ENCODE data around the gene ARFIP1.
"Not testable (repeated sequence)": the region's sequence is repeated elsewhere in the genome, so short reads cannot be mapped to it uniquely, and the experiment has no call there.

ARFIP1 gene

DNA sequence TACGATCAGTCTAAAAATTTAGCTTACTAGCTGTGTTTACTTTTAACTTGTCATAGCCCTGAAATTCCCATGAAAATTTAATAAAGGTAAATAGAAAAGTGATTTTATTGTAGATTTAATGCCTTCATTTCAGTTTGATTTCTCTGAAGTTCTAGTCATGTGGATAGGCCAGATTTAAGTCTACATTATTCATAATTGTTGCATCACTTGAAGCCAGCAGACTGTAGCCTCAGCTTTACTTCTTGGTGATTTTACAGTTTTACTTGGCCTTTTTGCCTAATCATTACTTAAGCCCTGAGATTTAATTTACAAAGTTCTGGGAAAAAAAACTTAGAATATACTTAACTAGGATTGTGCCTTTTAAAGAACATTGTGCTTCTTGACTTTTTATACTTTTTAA, 82.9 kb downstream of the ARFIP1 start:
- DNase-seq (ENCODE audit: low read depth), result no peak
- TF ChIP-seq, protein P1, sequence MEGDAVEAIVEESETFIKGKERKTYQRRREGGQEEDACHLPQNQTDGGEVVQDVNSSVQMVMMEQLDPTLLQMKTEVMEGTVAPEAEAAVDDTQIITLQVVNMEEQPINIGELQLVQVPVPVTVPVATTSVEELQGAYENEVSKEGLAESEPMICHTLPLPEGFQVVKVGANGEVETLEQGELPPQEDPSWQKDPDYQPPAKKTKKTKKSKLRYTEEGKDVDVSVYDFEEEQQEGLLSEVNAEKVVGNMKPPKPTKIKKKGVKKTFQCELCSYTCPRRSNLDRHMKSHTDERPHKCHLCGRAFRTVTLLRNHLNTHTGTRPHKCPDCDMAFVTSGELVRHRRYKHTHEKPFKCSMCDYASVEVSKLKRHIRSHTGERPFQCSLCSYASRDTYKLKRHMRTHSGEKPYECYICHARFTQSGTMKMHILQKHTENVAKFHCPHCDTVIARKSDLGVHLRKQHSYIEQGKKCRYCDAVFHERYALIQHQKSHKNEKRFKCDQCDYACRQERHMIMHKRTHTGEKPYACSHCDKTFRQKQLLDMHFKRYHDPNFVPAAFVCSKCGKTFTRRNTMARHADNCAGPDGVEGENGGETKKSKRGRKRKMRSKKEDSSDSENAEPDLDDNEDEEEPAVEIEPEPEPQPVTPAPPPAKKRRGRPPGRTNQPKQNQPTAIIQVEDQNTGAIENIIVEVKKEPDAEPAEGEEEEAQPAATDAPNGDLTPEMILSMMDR (IDR thresholded peaks at IDR 0.05; ENCODE audit: low read depth, low read length), result no peak
- TF ChIP-seq MYC (IDR thresholded peaks at IDR 0.05; ENCODE audit: low read depth, low read length) (no peak), POLR2A (IDR thresholded peaks at IDR 0.05; ENCODE audit: extremely low read depth, insufficient read length) (no peak)
- TF ChIP-seq, protein P2, sequence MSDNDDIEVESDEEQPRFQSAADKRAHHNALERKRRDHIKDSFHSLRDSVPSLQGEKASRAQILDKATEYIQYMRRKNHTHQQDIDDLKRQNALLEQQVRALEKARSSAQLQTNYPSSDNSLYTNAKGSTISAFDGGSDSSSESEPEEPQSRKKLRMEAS (IDR thresholded peaks at IDR 0.05; ENCODE audit: low read depth, low read length), result no peak

DNA sequence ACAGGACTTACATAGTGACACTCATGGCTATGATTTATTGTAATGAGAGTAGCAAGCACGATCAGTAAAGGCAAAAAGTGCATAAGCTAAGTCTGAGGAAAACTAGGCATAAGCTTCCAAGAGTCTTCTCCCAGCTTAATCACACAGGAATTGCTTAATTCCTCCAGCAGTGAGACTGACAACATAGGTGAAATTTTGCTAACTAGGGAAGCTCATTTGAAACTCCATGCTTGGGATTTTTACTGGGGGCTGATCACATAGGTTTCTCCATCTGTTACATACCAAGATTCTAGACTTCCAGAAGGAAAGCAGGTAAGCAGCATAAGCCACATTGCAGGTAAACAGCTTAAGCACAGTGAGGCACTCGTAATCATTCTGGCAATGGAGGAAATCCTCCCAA, 84.6 kb downstream of the ARFIP1 start:
- TF ChIP-seq, protein P2 (IDR thresholded peaks at IDR 0.05; ENCODE audit: low read depth, low read length), result no peak
- TF ChIP-seq, protein P1 (IDR thresholded peaks at IDR 0.05; ENCODE audit: low read depth, low read length), result no peak
- no peak for TF ChIP-seq POLR2A (IDR thresholded peaks at IDR 0.05; ENCODE audit: extremely low read depth, insufficient read length)
- TF ChIP-seq MYC (IDR thresholded peaks at IDR 0.05; ENCODE audit: low read depth, low read length), result no peak
- no peak for DNase-seq (ENCODE audit: low read depth)
- no peak overlapping the region for H3K4me3 ChIP-seq (ENCODE audit: low read depth, low read length)

More for the DNA sequence above, 82.9 kb downstream of the ARFIP1 start:
- H3K4me3 ChIP-seq (ENCODE audit: low read depth, low read length), result no peak overlapping the region

DNA sequence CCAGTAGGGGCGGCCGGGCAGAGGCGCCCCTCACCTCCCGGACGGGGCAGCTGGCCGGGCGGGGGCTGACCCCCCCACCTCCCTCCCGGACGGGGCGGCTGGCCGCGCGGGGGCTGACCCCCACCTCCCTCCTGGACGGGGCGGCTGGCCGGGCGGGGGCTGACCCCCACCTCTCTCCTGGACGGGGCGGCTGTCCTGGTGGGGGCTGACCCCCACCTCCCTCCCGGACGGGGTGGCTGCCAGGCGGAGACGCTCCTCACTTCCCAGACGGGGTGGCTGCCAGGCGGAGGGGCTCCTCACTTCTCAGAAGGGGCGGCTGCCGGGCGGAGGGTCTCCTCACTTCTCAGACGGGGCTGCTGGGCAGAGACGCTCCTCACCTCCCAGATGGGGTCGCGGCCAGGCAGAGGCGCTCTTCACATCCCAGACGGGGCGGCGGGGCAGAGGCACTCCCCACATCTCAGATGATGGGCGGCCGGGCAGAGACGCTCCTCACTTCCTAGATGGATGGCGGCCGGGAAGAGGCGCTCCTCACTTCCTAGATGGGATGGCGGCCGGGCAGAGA, 86.8 kb downstream of the ARFIP1 start:
- H3K4me3 ChIP-seq (ENCODE audit: low read depth, low read length); DNase-seq (ENCODE audit: low read depth): not testable (repeated sequence)

DNA sequence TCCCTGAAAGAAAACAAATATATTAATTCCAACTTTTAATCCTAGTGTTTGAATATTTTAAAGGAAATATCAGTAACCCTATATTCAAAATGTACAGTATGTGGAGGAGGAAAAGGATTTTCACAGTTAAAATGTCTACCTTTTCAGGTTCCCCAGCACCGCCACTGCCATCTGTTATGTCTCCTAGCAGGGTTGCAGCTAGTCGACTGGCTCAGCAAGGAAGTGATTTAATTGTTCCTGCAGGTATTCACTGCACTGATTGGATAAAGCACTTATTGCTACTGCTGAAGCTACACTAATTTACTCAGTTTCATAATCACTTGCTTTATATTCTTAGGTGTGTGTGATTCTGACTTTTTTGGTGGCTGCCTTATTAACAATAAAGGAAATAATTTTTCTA, 90.9 kb downstream of the ARFIP1 start:
- TF ChIP-seq, protein P2 (IDR thresholded peaks at IDR 0.05; ENCODE audit: low read depth, low read length), result no peak
- no peak for TF ChIP-seq MYC (IDR thresholded peaks at IDR 0.05; ENCODE audit: low read depth, low read length)
- TF ChIP-seq, protein P1 (IDR thresholded peaks at IDR 0.05; ENCODE audit: low read depth, low read length), result no peak
- TF ChIP-seq POLR2A (IDR thresholded peaks at IDR 0.05; ENCODE audit: extremely low read depth, insufficient read length), result no peak
- no peak for DNase-seq (ENCODE audit: low read depth)
- no peak overlapping the region for H3K4me3 ChIP-seq (ENCODE audit: low read depth, low read length)

DNA sequence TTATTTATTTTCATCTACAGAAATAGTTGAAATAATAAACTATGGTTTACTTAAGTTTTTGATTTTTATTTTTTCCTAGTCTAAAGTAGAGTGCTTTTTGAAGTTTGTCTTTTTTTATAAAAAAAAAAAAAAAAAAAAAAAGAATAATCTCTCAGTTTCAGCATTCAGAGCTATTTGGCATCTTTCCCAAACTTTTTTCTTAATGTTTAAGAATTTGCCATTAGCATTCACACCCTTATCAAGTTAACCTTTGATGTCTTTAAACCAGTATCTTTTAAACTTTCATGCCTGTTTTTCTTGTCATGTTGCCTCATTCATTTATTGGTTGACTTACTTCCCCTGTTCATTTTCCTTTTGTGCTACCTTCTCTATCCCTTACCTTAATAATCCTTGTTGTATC, 95.5 kb downstream of the ARFIP1 start:
- H3K4me3 ChIP-seq (ENCODE audit: low read depth, low read length), result no peak overlapping the region
- no peak for DNase-seq (ENCODE audit: low read depth)
- TF ChIP-seq, protein P1 (IDR thresholded peaks at IDR 0.05; ENCODE audit: low read depth, low read length), result no peak
- TF ChIP-seq MYC (IDR thresholded peaks at IDR 0.05; ENCODE audit: low read depth, low read length) (no peak), POLR2A (IDR thresholded peaks at IDR 0.05; ENCODE audit: extremely low read depth, insufficient read length) (no peak)
- TF ChIP-seq, protein P2 (IDR thresholded peaks at IDR 0.05; ENCODE audit: low read depth, low read length), result no peak

DNA sequence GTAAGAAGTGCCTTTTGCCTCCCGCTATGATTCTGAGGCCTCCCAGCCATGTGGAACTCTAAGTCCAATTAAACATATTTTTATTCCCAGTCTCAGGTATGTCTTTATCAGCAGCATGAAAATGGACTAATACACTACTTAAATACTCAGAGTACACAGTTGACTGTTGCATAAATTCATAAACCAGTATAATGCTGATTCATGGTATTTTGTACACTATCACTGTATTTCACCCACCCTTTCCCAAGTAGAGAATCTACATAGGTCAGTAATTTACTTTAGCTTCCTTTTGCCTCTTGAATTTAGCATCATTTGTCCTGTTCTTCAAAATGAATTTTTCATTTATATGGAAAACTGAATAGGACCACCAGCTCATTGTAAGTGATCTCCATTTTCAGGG, 98.1 kb downstream of the ARFIP1 start:
- TF ChIP-seq, protein P2 (IDR thresholded peaks at IDR 0.05; ENCODE audit: low read depth, low read length), result no peak
- TF ChIP-seq POLR2A (IDR thresholded peaks at IDR 0.05; ENCODE audit: extremely low read depth, insufficient read length) (no peak), MYC (IDR thresholded peaks at IDR 0.05; ENCODE audit: low read depth, low read length) (no peak)
- TF ChIP-seq, protein P1 (IDR thresholded peaks at IDR 0.05; ENCODE audit: low read depth, low read length), result no peak
- H3K4me3 ChIP-seq (ENCODE audit: low read depth, low read length), result no peak overlapping the region
- DNase-seq (ENCODE audit: low read depth), result no peak
